Measurements from ENCODE around the gene GGACT. TPM values are rescaled to one million over a fixed set of nuclear protein-coding genes. Genes with fewer than 3 reads are reported as not detected.
A peak's percentile ranks its signal among the peaks of the same experiment; 100 is the strongest.

GGACT gene
- total RNA-seq, 1 donor from 2014 or later, result 5.2 TPM

DNA sequence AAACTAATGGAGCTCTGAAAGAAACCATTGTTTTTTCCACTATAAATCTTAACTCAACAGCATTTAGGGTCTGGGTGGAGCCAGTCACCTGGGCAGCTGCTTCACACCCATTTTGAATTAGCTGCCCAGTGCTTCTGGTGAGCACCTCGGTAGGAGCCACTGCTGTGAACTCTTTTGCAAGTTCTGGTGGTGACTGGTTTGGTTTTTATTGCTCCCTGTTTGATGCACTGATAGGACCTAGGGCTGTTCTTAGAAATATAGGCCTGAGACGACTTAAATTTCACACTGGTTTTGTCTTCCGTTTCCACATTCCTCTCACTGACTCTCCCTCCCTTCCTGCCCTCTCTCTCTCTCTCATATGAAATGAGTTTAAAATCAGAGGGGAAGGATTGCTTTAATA lies 103.9 kb downstream of the GGACT start:
- TF ChIP-seq, protein P1, sequence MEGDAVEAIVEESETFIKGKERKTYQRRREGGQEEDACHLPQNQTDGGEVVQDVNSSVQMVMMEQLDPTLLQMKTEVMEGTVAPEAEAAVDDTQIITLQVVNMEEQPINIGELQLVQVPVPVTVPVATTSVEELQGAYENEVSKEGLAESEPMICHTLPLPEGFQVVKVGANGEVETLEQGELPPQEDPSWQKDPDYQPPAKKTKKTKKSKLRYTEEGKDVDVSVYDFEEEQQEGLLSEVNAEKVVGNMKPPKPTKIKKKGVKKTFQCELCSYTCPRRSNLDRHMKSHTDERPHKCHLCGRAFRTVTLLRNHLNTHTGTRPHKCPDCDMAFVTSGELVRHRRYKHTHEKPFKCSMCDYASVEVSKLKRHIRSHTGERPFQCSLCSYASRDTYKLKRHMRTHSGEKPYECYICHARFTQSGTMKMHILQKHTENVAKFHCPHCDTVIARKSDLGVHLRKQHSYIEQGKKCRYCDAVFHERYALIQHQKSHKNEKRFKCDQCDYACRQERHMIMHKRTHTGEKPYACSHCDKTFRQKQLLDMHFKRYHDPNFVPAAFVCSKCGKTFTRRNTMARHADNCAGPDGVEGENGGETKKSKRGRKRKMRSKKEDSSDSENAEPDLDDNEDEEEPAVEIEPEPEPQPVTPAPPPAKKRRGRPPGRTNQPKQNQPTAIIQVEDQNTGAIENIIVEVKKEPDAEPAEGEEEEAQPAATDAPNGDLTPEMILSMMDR (IDR thresholded peaks at IDR 0.05; ENCODE audit: partially characterized antibody, unreplicated experiment), result no peak
- H3K36me3 Mint-ChIP-seq (ENCODE audit: unreplicated experiment), result peaks cover 4% of the 10 kb centered on the region
- no peak overlapping the region for H3K4me3 Mint-ChIP-seq (ENCODE audit: unreplicated experiment)
- peaks cover 3% of the 10 kb centered on the region for H3K27me3 Mint-ChIP-seq (ENCODE audit: unreplicated experiment)
- peaks cover 3% of the 10 kb centered on the region for H3K9me3 Mint-ChIP-seq (ENCODE audit: unreplicated experiment)
- no peak overlapping the region for H3K27ac Mint-ChIP-seq (ENCODE audit: unreplicated experiment)
- DNase-seq, result no peak
- H3K4me1 Mint-ChIP-seq (ENCODE audit: low read depth, unreplicated experiment), result peaks cover 18% of the 10 kb centered on the region

DNA sequence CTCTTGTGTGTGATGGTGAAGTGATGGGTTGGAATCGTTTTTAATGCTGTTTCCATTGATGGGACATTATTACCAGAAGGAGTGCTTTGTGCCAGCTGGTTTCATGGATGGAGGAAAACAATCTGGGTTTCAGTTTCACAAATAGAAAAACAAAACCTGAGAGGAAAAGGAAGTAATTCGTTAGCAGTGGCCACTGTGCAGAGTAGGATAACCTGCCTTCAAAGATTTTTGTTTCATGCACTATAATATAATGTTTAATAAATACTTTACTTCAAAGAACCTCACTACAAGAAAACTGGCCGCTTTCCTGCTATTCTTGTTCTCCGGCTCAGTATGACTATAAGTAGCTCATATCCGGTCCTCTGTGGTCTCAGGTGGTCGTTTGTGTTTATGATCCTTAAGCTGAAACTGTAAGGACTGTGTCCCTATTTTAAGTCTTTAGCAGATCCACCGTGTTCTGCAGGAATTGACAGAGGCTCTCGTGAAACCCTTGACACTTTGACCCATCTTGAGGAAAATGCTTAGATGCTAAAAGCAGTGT lies 104.7 kb downstream of the GGACT start:
- TF ChIP-seq, protein P1 (IDR thresholded peaks at IDR 0.05; ENCODE audit: partially characterized antibody, unreplicated experiment), result no peak
- peak overlapping the region; percentile 30 for H3K27ac Mint-ChIP-seq (ENCODE audit: unreplicated experiment)
- H3K4me3 Mint-ChIP-seq (ENCODE audit: unreplicated experiment), result no peak overlapping the region
- DNase-seq, result no peak
- H3K9me3 Mint-ChIP-seq (ENCODE audit: unreplicated experiment), result peaks cover 1% of the 10 kb centered on the region
- H3K4me1 Mint-ChIP-seq (ENCODE audit: low read depth, unreplicated experiment), result peaks cover 18% of the 10 kb centered on the region
- H3K36me3 Mint-ChIP-seq (ENCODE audit: unreplicated experiment), result peaks cover 4% of the 10 kb centered on the region
- H3K27me3 Mint-ChIP-seq (ENCODE audit: unreplicated experiment), result peaks cover 3% of the 10 kb centered on the region

DNA sequence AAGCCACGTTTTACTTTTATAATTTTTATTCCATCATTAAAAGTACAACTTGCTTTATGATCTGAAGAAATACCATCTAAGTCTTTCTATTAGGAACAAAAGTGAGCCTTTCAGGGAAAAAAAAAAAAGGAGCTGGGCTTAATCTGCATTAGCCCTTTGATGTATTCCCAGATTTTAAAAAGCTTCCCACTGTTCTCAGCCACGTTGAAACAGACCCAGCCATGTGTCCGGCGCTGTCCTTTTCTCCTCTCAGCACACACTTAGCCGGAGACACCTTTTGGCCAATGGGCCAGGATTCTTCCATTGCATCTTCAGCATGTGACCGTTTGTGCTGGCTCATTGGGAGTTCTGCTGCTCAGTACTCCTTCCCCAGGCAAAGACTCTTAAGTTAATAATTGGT lies 105.5 kb downstream of the GGACT start:
- TF ChIP-seq, protein P1 (IDR thresholded peaks at IDR 0.05; ENCODE audit: partially characterized antibody, unreplicated experiment), result no peak
- Mint-ChIP-seq H3K9me3 (ENCODE audit: unreplicated experiment) (peaks cover 1% of the 10 kb centered on the region), H3K4me1 (ENCODE audit: low read depth, unreplicated experiment) (peaks cover 18% of the 10 kb centered on the region), H3K36me3 (ENCODE audit: unreplicated experiment) (peaks cover 4% of the 10 kb centered on the region), H3K27ac (ENCODE audit: unreplicated experiment) (peak overlapping the region; percentile 7), H3K27me3 (ENCODE audit: unreplicated experiment) (peaks cover 3% of the 10 kb centered on the region), H3K4me3 (ENCODE audit: unreplicated experiment) (no peak overlapping the region)
- no peak for DNase-seq

DNA sequence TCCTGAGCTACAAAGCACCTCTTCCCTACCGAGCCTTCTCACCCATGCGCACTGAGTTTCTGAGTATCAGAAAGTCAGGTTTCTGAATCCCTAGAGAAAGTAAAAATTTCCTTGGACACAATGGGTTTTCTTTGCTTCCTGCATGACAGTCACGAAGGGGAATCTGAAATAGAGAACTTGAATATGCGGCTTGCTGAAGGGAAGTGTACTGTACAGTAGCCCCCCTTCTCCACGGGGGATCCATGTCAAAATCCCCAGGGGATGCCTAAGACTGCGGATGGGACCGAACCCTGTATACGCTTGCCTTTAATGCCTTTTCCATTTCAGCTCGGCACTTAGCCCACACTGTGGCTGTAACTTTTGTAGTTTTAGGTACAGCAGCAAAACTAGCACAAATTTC lies 107.9 kb downstream of the GGACT start:
- Mint-ChIP-seq H3K4me1 (ENCODE audit: low read depth, unreplicated experiment) (peaks cover 18% of the 10 kb centered on the region), H3K9me3 (ENCODE audit: unreplicated experiment) (peaks cover 1% of the 10 kb centered on the region), H3K27me3 (ENCODE audit: unreplicated experiment) (peaks cover 3% of the 10 kb centered on the region), H3K36me3 (ENCODE audit: unreplicated experiment) (peaks cover 4% of the 10 kb centered on the region), H3K27ac (ENCODE audit: unreplicated experiment) (no peak overlapping the region), H3K4me3 (ENCODE audit: unreplicated experiment) (no peak overlapping the region)
- TF ChIP-seq, protein P1 (IDR thresholded peaks at IDR 0.05; ENCODE audit: partially characterized antibody, unreplicated experiment), result no peak
- DNase-seq, result no peak

Other genes starting within 250 kb of the GGACT start
- gene TMTC4, start 86.0 kb upstream of the GGACT start, total RNA-seq (ENCODE audit: unreplicated experiment), result 139 TPM

Measured in glutamatergic neuron (in vitro differentiated cells).